NCI-H2196 treated with DMSO at 0.1 percent for 48 hours (cell line): ENCODE results near the gene PTGDS.

ENCODE experiments used
- DNase-seq: peaks from one replicate; lab custom pipeline; 2025; ENCODE audit not compliant: unreplicated experiment; lab: John Stamatoyannopoulos, UW

PTGDS gene

DNA sequence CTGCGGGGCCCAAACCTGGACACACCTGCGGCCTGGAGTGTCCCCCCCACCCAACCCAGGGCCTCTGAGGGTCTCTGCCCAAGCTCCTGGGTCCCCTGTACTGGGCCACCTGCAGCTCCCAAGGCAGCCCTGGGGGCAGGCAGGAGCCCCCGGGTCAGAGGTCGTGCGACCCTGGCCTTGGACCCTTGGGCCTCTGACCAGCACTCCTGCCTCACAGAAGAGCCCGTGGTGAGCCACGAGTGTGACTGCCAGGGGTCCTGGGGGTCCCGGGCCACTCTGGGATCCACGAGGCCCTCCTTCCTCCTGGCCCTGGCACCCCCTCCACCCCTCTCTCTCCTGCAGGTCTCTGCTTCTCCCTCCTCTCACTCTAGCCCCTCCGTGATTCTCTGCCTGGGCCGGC, 5.0 kb upstream of the PTGDS start:
- DNase-seq = no peak

- no peak for DNase-seq
These were observed 4.6 kb upstream of the PTGDS start for GRCh38 chr9:136972743-136973142.

- DNase-seq = no peak
These were observed 3.4 kb upstream of the PTGDS start for GRCh38 chr9:136973618-136974617.

DNA sequence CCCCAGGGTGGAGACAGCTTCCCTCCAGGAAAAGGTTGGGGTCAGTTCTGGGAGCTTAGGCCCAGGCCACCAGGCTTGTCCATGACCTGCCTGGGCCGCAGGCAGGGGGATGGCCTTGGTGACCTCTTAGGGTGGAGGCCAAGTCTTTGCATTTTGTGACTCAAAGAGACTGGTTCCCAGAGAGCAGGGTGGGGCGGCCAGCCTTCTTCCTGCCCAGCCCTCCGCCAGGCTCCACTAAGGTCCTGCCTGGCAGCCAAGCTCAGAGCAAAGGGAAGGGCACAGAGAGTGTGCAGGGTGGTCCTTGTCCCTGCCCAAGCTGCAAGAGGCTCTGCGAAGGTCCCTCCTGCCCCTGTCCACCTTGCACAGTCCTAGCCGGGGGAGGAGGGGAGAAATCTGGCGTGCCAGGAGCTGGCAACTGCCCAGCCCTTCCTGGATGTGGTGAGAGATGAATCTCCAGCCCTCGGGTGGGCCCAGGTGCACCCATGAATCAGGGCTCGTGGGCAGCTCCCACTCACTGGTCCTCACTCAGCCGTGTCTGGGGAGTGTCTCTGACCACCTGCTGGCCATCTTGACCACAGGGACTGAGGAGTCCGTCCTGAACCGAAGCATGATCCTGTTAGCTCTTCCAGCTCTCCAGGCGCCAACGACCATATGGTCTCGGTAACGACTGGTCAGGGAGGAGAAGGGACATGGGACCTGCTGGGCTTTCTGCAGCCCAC, 2.3 kb upstream of the PTGDS start:
- DNase-seq = no peak

GRCh38 chr9:136975644-136976043, 1.7 kb upstream of the PTGDS start:
- DNase-seq = no peak

DNA sequence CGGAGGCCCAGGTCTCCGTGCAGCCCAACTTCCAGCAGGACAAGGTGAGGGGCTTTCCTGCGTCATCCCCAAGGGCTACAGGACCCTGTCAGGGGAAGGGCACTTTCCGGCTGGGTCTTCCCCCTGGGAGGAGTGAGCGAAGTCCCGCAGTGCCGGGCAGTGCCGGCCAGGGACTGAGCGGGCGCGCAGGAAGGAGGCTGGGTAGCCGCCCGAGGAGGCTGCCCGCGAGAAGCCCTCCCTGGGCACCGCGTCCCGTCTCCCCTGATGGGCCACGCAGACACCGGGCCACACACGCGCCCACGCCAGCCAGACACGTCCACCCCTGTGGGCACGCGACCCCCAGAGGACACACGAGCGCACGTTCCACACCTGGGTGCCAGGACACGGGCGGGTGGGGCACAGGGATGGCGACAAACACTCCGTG, 357 bp downstream of the PTGDS start:
- DNase-seq = no peak

GRCh38 chr9:136978073-136978864, 965 bp downstream of the PTGDS start:
- DNase-seq = peak; percentile 63

DNA sequence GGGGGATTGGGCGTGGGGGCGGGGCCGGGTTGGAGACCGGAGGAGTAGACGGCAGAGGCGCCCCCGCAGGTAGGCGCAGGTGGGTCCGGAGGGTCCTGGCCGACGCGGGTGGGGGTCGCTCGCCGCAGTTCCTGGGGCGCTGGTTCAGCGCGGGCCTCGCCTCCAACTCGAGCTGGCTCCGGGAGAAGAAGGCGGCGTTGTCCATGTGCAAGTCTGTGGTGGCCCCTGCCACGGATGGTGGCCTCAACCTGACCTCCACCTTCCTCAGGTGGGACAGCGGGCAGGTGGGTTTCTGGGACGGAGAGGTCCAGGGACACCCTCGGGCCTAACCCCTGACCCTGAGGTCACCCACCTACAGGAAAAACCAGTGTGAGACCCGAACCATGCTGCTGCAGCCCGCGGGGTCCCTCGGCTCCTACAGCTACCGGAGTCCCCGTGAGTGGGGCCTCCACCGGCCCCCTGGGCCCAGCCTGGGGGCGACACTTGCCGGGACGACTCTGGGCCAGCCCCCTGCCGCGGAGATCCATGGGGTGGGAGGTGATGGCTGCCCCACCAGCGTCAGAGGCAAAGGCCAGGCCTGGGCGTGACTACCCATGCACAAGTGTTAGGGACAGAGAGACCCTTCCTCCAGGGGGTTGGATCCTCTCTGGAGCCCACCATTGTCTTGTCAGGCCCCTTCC, 1.7 kb downstream of the PTGDS start:
- no peak for DNase-seq

DNA sequence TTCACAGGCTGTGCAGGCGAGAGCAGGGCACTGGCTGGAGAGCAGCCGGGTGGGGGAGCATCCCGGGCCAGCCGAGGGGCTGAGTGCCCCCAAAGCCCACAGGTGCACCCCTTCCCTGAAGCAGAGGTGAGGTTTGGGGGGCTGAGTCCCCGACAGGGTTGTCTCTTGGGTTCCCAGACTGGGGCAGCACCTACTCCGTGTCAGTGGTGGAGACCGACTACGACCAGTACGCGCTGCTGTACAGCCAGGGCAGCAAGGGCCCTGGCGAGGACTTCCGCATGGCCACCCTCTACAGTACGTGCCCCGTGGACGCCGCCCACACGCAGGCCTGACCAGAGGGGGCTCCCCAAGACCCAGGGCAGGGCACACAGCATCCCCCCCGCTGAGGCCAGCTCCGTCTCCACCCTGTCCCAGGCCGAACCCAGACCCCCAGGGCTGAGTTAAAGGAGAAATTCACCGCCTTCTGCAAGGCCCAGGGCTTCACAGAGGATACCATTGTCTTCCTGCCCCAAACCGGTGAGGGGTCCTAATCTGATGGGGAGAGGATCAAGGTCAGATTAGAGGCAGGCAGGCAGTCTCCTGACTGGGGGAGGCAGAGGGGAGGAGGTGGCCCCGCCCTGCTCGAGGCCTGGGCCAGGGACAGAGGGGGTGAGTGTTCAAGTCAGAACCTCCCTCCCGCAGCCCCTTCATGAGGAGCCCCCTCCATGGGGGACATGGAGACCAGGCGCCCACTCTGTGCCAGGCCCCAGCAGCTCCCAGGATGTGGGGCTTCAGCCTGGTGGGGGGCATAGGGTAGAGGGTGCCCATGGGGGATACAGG, 2.7 kb downstream of the PTGDS start:
- DNase-seq = no peak

- no peak for DNase-seq
These were observed 3.6 kb downstream of the PTGDS start for GRCh38 chr9:136980669-136981478.

DNA sequence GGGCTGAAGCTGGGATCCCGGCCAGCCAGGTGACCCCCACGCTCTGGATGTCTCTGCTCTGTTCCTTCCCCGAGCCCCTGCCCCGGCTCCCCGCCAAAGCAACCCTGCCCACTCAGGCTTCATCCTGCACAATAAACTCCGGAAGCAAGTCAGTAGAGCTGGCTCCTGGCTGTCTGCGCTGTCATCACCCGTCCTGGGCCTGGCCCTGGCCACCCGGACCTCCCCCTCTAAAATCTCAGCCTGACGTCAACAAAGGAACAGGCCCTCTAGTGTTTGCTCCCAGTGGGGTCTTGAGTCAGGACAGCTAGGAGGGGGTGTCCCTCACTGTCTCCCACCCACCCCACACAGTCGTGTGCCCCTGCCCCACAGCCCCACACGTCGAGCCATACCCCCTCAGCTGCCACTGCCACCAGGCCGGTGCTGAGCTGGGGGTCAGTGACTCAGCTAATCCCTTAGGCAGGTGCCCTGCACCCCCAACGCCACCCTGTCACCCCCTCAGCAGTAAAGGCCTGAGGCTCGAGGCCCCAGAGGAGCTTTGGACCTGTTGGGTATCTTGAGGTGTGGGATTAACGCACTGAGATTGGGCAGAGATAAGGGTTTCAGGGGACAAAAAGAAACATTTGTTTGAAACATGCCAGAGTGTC, 4.4 kb downstream of the PTGDS start:
- DNase-seq = no peak

GRCh38 chr9:136982232-136983051, 5.1 kb downstream of the PTGDS start, which contains the start of gene LCNL1:
LCNL1 (plus strand) TSS chr9:136982993; CDS start chr9:136983587, 594 bp downstream.
- no peak for DNase-seq

GRCh38 chr9:136983167-136983566, 5.9 kb downstream of the PTGDS start:
- DNase-seq = no peak

GRCh38 chr9:136983656-136984314, 6.5 kb downstream of the PTGDS start:
- no peak for DNase-seq

GRCh38 chr9:136984464-136985026, 7.2 kb downstream of the PTGDS start:
- DNase-seq = no peak

DNA sequence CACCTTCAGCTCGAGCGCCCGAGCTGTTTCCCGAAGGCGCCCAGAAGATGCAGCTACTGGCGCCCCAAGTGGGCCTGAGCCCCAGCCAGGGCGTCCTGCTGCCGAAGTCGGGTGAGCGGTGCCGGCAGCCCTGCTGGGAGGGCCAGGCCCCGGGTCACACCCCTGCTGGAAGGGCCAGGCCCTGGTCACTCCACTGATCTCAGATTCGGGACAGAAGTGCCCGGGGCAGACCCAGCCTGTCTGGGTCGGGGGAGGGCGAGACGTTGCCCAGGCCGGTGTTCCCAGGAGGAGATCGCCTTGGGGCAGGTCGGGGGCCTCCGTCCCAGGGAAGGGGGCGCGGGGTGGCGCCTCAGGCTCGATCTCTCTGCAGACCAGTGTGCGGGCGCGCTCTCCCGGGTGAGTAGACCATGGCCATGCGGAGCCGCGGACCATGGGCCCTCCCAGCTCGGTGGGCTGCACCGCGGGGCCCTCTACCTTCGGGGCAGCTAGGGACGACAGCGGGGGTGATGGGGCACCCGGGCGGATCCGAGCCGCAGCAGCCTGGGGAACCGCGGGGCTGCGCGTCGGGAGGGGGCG, 7.8 kb downstream of the PTGDS start:
- no peak for DNase-seq
